Thyroid gland (tissue), 4 donors: ENCODE measurements around the gene ETS1. TPM values are rescaled to one million over a fixed set of nuclear protein-coding genes. Genes with fewer than 3 reads are reported as not detected.

Experiments used
- DNase-seq, 2 donors: peaks; one replicate each; pipeline ENCODE4 v3.0.0-alpha.2; 2019
- H3K27ac ChIP-seq, 3 donors: fragments of 200-600 bp; sonication (generic); 1 replicate in 2 of 3; 2 replicates in 1 of 3; pipeline ENCODE4 v1.5.1; 2016 to 2019; ENCODE audit warnings: mild to moderate bottlenecking in 1 of 3, moderate library complexity in 1 of 3
- H3K27me3 ChIP-seq: fragments of 200-600 bp; sonication (generic); one replicate; pipeline ENCODE4 v1.5.1; 2019
- H3K36me3 ChIP-seq, 2 donors: fragments of 200-600 bp; sonication (generic); one replicate each; pipeline ENCODE4 v1.5.1; 2016 to 2019
- H3K4me1 ChIP-seq, 2 donors: fragments of 200-600 bp; sonication (generic); one replicate each; pipeline ENCODE4 v1.5.1; 2017 to 2019
- H3K4me3 ChIP-seq, 3 donors: fragments of 200-600 bp; sonication (generic); replicated peaks in 1 of 3; 1 replicate in 2 of 3; 2 replicates in 1 of 3; pipeline ENCODE4 v1.5.1; 2016; ENCODE audit warnings: mild to moderate bottlenecking in 1 of 3
- H3K9me3 ChIP-seq: fragments of 200-600 bp; sonication (generic); one replicate; pipeline ENCODE4 v1.5.1; 2017
- POLR2A ChIP-seq, 2 donors: fragments of 450-650 bp; IDR thresholded peaks; one replicate each; pipeline ENCODE4 v1.6.1; 2017; ENCODE audit warnings: antibody characterized with exemption in 2 of 2, mild to moderate bottlenecking in 2 of 2, moderate library complexity in 1 of 2
- WGBS, 2 donors: methylation state at CpG; one replicate each; pipeline ENCODE4 v1.1.5; 2017; 5-methylcytosine and 5-hydroxymethylcytosine counted together
- intact Hi-C: fragments of 100-400 bp; cut with DNase I; formaldehyde crosslinking; loops from one replicate; pipeline ENCODE4 v1.15.1; 2023
- total RNA-seq, 4 donors: library from RNA; depleted of rRNA; stranded (reverse); fragments of >200 nt; gene quantifications; one replicate each; pipeline ENCODE4 v1.2.3, GENCODE V29; 2016
- TF ChIP-seq, protein P1 (sequence below), 6 experiments: fragments of 200-600 bp in 3 of 6; fragments of 450-650 bp in 3 of 6; sonication (generic) in 3 of 6; IDR thresholded peaks; one replicate each; pipeline ENCODE4 v1.5.1; 2016 to 2019; ENCODE audit warnings: antibody characterized with exemption in 6 of 6, mild to moderate bottlenecking in 2 of 6, inconsistent platforms in 1 of 6, moderate library complexity in 1 of 6

Gene ETS1
- total RNA-seq, 4 donors from 2014 or later: 38.4 to 79.4 (median 58.4) TPM

DNA sequence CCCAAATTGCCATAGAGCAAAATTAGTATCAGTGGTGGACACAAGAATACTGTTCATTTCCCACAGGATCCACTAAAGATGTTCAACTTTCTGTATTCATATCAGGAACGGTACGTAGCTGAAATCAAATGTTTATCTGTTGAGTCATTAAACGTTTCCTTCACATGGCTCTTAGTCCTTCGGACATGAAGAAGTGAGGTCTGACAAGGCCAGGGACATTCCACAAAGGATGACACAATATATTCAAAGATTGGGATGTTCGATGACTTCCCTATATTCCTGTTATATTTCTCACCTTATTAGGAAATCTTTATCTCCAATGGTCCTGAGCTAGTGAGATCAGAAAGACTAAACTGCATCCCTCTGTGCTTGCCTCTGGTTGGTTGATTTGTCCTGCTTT lies 129.0 kb downstream of the ETS1 start:
- intact Hi-C loops: loop anchor here (10.0 kb wide), 2 partner anchors 114 to 164 kb away; no protein-coding TSS in a partner anchor
- TF ChIP-seq, protein P1, sequence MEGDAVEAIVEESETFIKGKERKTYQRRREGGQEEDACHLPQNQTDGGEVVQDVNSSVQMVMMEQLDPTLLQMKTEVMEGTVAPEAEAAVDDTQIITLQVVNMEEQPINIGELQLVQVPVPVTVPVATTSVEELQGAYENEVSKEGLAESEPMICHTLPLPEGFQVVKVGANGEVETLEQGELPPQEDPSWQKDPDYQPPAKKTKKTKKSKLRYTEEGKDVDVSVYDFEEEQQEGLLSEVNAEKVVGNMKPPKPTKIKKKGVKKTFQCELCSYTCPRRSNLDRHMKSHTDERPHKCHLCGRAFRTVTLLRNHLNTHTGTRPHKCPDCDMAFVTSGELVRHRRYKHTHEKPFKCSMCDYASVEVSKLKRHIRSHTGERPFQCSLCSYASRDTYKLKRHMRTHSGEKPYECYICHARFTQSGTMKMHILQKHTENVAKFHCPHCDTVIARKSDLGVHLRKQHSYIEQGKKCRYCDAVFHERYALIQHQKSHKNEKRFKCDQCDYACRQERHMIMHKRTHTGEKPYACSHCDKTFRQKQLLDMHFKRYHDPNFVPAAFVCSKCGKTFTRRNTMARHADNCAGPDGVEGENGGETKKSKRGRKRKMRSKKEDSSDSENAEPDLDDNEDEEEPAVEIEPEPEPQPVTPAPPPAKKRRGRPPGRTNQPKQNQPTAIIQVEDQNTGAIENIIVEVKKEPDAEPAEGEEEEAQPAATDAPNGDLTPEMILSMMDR (IDR thresholded peaks at IDR 0.05): no peak
- no peak for TF ChIP-seq POLR2A (IDR thresholded peaks at IDR 0.05)
- 82 to 84% methylated on average over 5 of the region's 5 CpGs for WGBS, 2 donors
- H3K36me3 ChIP-seq: peaks cover 9 to 21% of the 10 kb centered on the region in 2 donors
- no peaks in the 10 kb centered on the region for H3K27me3 ChIP-seq
- peaks cover 5 to 13% of the 10 kb centered on the region in 2 donors for H3K4me1 ChIP-seq
- no peak for DNase-seq
- no peak overlapping the region for H3K27ac ChIP-seq
- H3K9me3 ChIP-seq: no peaks in the 10 kb centered on the region
- H3K4me3 ChIP-seq: no peak overlapping the region

DNA sequence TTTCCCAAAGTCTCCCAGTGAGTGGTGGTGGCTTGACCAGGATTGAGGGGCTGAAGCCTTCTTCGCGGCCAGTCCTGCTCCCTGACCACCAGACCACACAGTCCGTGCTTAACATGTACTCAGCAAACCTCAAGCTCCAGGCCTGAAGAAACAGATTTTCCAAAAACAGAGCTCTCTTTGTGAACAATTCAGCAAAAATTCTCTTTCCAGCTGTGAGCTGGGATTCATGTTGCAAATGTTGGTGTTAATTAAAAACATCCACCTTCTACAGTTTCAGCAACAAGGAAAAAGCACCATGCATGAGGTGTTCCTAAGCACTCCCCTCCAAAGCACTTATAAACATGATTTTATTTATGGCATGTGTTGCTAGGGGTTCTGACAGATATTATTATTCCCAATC lies 129.5 kb downstream of the ETS1 start:
- Histone ChIP-seq H3K36me3 (peaks cover 9 to 21% of the 10 kb centered on the region in 2 donors), H3K27ac (no peak overlapping the region), H3K4me3 (no peak overlapping the region), H3K9me3 (no peaks in the 10 kb centered on the region), H3K27me3 (no peaks in the 10 kb centered on the region), H3K4me1 (peaks cover 9 to 14% of the 10 kb centered on the region in 2 donors)
- WGBS, 2 donors: 93 to 98% methylated on average over 3 of the region's 3 CpGs
- TF ChIP-seq, protein P1 (IDR thresholded peaks at IDR 0.05): no peak
- TF ChIP-seq POLR2A (IDR thresholded peaks at IDR 0.05): no peak
- no peak for DNase-seq
- intact Hi-C loops: loop anchor here (10.0 kb wide), 2 partner anchors 113 to 163 kb away; no protein-coding TSS in a partner anchor

DNA sequence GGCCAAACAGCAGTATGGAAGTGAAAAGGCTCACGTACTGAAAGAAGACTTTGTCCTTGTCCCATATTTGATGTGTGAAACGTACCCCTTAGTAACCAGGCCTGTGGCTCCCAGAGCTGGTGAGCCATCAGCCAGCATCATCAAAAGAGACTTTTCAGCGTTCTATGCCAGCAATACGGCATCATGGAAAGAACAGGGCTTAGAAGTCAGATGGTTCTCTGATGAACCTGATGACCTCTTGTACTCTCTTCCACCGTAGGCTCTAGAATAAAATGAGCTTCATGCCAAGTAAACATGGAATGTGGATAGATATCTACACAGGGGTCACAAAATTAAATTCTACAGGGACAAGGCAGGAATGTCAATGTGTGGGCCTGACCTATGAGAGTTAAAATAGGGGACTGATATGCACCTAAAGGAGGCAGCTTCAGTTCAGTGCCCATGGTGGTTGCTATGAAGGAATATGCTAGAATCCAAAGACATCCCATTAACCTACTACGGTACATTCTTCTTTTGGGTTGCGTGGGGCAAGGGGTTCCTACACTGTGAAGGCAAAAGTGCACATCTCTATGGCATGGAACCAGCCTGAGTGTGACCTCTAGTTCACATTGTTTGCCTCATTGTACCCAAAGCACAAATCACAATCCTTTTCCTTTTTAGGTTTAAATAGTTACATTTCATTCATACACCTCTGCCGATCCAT lies 130.6 kb downstream of the ETS1 start:
- Histone ChIP-seq H3K9me3 (no peaks in the 10 kb centered on the region), H3K4me1 (peaks cover 20 to 25% of the 10 kb centered on the region in 2 donors), H3K27me3 (no peaks in the 10 kb centered on the region), H3K4me3 (no peak overlapping the region), H3K27ac (no peak overlapping the region), H3K36me3 (peaks cover 3 to 15% of the 10 kb centered on the region in 2 donors)
- intact Hi-C loops: loop anchor here (10.0 kb wide), 2 partner anchors 112 to 162 kb away; no protein-coding TSS in a partner anchor
- no peak for DNase-seq
- no peak for TF ChIP-seq POLR2A (IDR thresholded peaks at IDR 0.05)
- TF ChIP-seq, protein P1 (IDR thresholded peaks at IDR 0.05): no peak
- WGBS, 2 donors: 90% methylated on average over 8 of the region's 8 CpGs

DNA sequence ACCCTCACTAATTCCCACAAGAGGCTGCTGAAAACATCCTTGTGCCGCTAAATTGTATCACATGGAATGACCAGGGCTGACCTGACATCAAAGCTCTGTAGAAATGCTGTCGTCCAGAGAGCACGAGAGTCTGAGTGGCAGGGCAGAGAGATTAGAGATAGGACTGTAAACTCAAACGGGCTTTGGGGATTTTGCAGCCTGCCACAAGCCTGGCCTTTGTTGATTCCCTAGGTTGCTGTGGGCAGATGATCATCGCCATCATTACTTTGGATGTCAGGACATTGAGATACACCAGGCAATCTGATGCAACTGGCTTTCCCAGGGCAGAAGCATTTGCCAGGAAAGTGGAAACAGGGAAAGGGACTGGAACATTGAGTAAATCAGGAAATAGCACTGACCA lies 131.6 kb downstream of the ETS1 start:
- Histone ChIP-seq H3K4me3 (no peak overlapping the region), H3K9me3 (no peaks in the 10 kb centered on the region), H3K27ac (no peak overlapping the region), H3K4me1 (peaks cover 25 to 28% of the 10 kb centered on the region in 2 donors), H3K27me3 (no peaks in the 10 kb centered on the region), H3K36me3 (peaks cover 0 to 9% of the 10 kb centered on the region in 2 donors)
- TF ChIP-seq, protein P1 (IDR thresholded peaks at IDR 0.05): no peak
- TF ChIP-seq POLR2A (IDR thresholded peaks at IDR 0.05): no peak
- intact Hi-C loops: loop anchor here (10.0 kb wide), 2 partner anchors 111 to 161 kb away; no protein-coding TSS in a partner anchor
- 90 to 93% methylated on average over 5 of the region's 5 CpGs for WGBS, 2 donors
- no peak for DNase-seq
